ENCODE data around the gene RGS4.

RGS4 gene

GRCh38 chr1:163120372-163120771 lies 51.2 kb downstream of the RGS4 start:
- H3K27me3 ChIP-seq, result no peaks in the 10 kb centered on the region
- intact Hi-C loops (cut with DNase I; ENCODE audit: low total_unique reads), result no loop called here
- no peak for TF ChIP-seq CTCF (IDR thresholded peaks at IDR 0.05)

GRCh38 chr1:163124812-163125211 lies 55.7 kb downstream of the RGS4 start:
- TF ChIP-seq CTCF (IDR thresholded peaks at IDR 0.05), result no peak
- Histone ChIP-seq H3K27me3 (no peaks in the 10 kb centered on the region), H3K4me3 (peak overlapping the region in 1 of 2 donors; percentile 12), H3K4me1 (peaks cover 0 to 60% (median 4%) of the 10 kb centered on the region in 4 donors), H3K27ac (peak overlapping the region; percentile 59 to 75), H3K36me3 (no peaks in the 10 kb centered on the region), H3K9me3 (no peaks in the 10 kb centered on the region)
- no peak for DNase-seq
- intact Hi-C loops (cut with DNase I; ENCODE audit: low total_unique reads), result no loop called here

More at GRCh38 chr1:163120372-163120771, 51.2 kb downstream of the RGS4 start:
- Histone ChIP-seq H3K9me3 (no peaks in the 10 kb centered on the region), H3K4me3 (no peak overlapping the region), H3K36me3 (no peaks in the 10 kb centered on the region), H3K4me1 (peaks cover 0 to 16% (median 1%) of the 10 kb centered on the region in 4 donors), H3K27ac (no peak overlapping the region)
- DNase-seq, result no peak

Measured in tibial artery (tissue), 4 donors.